ENCODE results near the gene ZHX3. TPM values are rescaled to one million over a fixed set of nuclear protein-coding genes. Genes with fewer than 3 reads are reported as not detected.

Gene ZHX3
- total RNA-seq, 2 donors from 2014 or later: 19.9 to 25.6 TPM

DNA sequence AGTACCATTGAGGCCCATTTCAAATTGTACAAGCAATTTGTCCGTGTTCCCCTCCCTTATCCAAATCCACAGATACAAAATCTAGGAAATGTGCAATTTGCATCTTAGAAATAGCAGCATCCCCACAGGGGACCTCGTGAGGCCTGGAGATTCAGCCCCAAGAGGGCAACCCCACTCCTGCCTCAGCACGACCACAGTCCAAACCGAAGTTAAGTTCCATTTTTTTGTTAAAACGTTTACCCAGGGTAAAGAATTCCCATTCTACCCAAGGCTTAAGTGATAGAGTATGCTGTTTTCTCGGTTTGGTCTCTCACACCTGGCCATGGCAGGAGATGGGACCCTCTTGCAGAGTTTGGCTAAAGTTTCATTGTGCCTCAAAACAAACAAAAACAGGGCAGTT lies 139.0 kb downstream of the ZHX3 start:
- H3K4me3 ChIP-seq: no peak overlapping the region
- H3K9me3 ChIP-seq: no peaks in the 10 kb centered on the region
- H3K4me1 ChIP-seq: no peaks in the 10 kb centered on the region
- TF ChIP-seq, protein P1, sequence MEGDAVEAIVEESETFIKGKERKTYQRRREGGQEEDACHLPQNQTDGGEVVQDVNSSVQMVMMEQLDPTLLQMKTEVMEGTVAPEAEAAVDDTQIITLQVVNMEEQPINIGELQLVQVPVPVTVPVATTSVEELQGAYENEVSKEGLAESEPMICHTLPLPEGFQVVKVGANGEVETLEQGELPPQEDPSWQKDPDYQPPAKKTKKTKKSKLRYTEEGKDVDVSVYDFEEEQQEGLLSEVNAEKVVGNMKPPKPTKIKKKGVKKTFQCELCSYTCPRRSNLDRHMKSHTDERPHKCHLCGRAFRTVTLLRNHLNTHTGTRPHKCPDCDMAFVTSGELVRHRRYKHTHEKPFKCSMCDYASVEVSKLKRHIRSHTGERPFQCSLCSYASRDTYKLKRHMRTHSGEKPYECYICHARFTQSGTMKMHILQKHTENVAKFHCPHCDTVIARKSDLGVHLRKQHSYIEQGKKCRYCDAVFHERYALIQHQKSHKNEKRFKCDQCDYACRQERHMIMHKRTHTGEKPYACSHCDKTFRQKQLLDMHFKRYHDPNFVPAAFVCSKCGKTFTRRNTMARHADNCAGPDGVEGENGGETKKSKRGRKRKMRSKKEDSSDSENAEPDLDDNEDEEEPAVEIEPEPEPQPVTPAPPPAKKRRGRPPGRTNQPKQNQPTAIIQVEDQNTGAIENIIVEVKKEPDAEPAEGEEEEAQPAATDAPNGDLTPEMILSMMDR (IDR thresholded peaks at IDR 0.05): no peak
- no peaks in the 10 kb centered on the region for H3K27me3 ChIP-seq
- no peak for DNase-seq
- intact Hi-C loops (cut with DNase I): no loop called here
- no peak overlapping the region for H3K27ac ChIP-seq
- no peak overlapping the region for H3K9ac ChIP-seq (ENCODE audit: low read depth in 2 of 2, low read length in 2 of 2)
- peaks cover 5% of the 10 kb centered on the region for H3K36me3 ChIP-seq

DNA sequence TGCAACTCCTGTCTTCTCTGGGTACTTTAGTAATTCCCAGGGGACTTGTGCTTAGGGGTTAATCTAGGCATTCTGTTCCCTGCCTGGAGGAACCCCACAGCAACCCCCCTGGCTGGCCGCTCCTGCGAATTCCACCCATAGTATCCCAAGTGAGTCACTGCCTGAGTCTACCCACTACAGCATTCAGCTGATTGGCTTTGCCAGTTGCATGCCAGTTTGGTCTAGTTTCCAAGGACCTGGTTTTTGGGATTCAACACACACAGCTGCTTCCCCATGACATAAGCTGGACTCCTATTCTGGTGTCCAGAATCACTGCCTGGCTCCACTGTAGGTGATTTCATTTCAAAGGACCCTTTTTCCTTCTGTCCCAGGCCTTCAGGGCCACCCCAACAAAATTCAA lies 139.9 kb downstream of the ZHX3 start:
- H3K27ac ChIP-seq: no peak overlapping the region
- TF ChIP-seq, protein P1 (IDR thresholded peaks at IDR 0.05): no peak

DNA sequence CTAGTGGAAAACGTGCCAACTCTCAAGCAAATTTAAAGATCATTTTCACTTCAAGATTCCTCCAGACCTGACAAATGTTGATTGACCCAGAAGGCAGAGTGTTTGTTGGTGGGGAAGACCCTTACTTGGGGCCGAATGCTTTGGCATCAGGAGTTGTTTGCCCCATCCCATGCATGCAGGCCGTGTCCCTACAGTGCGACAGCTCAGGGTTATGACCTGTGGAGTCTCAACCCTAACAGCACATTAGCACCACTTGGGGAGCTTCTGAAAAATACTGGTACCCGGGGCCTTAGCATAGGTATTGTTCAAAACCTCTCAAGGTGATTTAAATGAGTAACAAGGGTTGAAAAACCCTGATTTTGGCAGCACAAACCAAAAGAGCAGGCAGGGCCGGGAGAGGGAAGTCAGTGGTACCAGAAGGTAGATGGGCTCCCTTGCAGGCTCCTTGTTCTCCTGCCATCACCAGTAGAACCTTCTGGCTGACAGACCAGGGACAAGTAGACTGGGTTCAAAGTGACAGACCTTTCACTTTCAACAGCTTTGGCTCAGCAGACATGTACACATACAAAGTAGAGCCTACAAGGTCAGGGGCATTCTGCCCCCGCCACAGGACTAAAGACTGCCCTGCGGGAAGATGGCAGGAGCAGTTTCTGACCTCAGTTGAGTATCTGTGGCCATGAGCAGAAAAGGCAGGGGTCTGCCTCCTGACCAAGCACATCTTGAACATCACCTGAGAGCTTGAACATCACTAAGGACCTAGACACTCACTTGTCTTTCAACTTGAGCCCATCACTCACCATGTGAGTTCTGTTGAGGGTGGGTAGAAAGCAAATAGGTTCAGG lies 140.6 kb downstream of the ZHX3 start:
- intact Hi-C loops (cut with DNase I): no loop called here
- no peaks in the 10 kb centered on the region for H3K27me3 ChIP-seq
- H3K27ac ChIP-seq: no peak overlapping the region
- H3K4me1 ChIP-seq: no peaks in the 10 kb centered on the region
- TF ChIP-seq, protein P1 (IDR thresholded peaks at IDR 0.05): no peak
- H3K4me3 ChIP-seq: no peak overlapping the region
- no peaks in the 10 kb centered on the region for H3K9me3 ChIP-seq
- peaks cover 5% of the 10 kb centered on the region for H3K36me3 ChIP-seq
- no peak overlapping the region for H3K9ac ChIP-seq (ENCODE audit: low read depth in 2 of 2, low read length in 2 of 2)
- no peak for DNase-seq

More for the DNA sequence above, 139.9 kb downstream of the ZHX3 start:
- Histone ChIP-seq H3K4me3 (no peak overlapping the region), H3K4me1 (no peaks in the 10 kb centered on the region), H3K27me3 (no peaks in the 10 kb centered on the region), H3K9ac (ENCODE audit: low read depth in 2 of 2, low read length in 2 of 2) (no peak overlapping the region), H3K9me3 (no peaks in the 10 kb centered on the region), H3K36me3 (peaks cover 5% of the 10 kb centered on the region)
- DNase-seq: no peak
- intact Hi-C loops (cut with DNase I): no loop called here

DNA sequence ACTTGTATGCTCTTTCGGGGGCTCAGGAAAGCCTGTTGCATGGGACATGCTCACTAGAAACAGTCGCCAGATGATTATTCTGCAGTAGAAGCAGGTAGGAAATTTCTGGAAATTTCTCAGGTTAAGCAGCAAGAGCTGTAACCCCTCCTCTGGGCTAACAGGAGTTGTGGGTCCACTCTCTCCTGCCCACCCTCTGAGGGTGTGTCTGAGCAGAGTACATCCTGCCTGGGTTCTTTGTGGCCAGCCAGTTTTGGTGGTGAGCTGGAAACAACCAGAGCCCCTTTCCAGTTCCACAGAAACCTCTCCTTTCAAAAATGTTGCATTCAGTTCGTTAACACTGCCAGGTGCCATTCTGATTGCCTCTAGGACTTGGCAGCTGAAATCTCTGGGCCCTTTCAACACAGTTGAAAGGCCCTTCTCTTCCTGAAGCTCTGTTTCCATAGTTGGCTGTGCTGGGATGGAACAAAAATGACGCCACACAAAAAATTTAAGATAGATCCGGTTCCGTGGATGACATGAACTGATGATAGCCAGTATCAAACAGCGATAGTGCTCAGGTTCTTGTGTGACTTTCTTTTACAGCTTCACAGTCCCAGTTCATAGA lies 141.7 kb downstream of the ZHX3 start:
- Histone ChIP-seq H3K9me3 (no peaks in the 10 kb centered on the region), H3K4me1 (no peaks in the 10 kb centered on the region), H3K27ac (no peak overlapping the region), H3K4me3 (no peak overlapping the region), H3K27me3 (no peaks in the 10 kb centered on the region), H3K9ac (ENCODE audit: low read depth in 2 of 2, low read length in 2 of 2) (no peak overlapping the region), H3K36me3 (peaks cover 5% of the 10 kb centered on the region)
- TF ChIP-seq, protein P1 (IDR thresholded peaks at IDR 0.05): no peak
- DNase-seq: no peak
- intact Hi-C loops (cut with DNase I): no loop called here

DNA sequence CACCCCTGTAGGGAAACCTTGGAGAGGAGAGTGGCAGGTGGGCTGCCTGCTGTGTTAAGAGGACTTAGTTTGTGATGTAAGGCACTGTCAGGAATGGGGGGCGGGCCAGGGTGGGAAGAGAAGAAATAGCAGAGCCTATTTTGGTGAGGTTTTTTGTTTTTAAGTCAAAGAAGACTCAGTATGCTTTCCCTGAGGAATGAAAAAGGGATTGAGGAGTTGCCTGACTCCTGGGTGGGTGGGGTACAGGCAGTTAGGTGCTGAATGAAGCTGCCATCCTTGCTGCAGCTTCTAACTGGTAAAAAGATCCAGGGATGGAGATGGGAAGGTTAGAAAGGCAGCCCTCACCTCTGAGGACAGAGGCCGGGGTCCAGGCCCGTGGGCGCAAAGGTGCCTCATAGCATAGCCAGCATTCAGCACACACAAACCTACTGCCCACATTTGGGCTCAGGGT lies 142.3 kb downstream of the ZHX3 start:
- H3K27ac ChIP-seq: no peak overlapping the region
- no peak for DNase-seq
- H3K36me3 ChIP-seq: peaks cover 5% of the 10 kb centered on the region
- H3K27me3 ChIP-seq: no peaks in the 10 kb centered on the region
- intact Hi-C loops (cut with DNase I): no loop called here
- H3K4me1 ChIP-seq: no peaks in the 10 kb centered on the region
- H3K9ac ChIP-seq (ENCODE audit: low read depth in 2 of 2, low read length in 2 of 2): no peak overlapping the region
- H3K4me3 ChIP-seq: no peak overlapping the region
- TF ChIP-seq, protein P1 (IDR thresholded peaks at IDR 0.05): no peak
- no peaks in the 10 kb centered on the region for H3K9me3 ChIP-seq

Data from colonic mucosa (tissue), 4 donors.